ENCODE measurements around the gene EFNA2.

The EFNA2 gene

DNA sequence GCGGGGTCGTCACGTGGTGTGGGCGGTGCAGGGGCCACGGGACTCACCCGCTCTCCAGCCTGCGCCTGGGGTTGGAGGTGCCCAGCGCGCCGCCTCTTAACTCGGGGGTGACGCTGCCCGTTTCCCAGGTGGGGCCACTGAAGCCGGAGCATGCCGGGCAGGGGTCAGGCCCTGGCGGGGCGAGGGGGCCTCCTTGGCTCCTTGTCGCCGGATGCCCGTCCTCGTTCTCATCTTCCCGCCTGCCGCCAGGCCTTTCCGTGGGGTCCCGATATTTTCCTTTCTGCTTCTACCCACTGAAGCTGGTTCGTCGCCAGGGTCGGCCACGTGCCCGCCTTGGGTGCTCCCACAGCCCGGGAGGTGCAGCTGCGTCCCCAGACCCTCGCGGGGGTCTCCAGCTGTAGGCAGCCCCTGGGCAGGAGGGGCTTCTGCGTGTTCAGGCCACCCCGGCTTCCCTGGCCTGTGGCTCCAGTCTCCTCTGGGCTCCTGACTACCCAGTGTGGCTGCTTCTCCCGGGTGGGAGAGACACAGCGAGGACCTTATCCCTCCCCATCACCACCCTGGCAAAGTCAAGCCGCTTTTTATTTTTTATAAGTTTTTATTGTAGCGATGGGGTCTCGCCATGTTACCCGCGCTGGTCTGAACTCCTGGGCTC is 9.6 kb upstream of the EFNA2 start:
- no peak for DNase-seq (ENCODE audit: low read depth)
- no peak for TF ChIP-seq CTCF (conservative IDR thresholded peaks at IDR 0.05; ENCODE audit: low read length)
- H3K4me3 ChIP-seq (ENCODE audit: low read length): peak overlapping the region; percentile 72

GRCh38 chr19:1276628-1277022 is 9.0 kb upstream of the EFNA2 start:
- DNase-seq (ENCODE audit: low read depth): no peak
- no peak for TF ChIP-seq CTCF (conservative IDR thresholded peaks at IDR 0.05; ENCODE audit: low read length)
- H3K4me3 ChIP-seq (ENCODE audit: low read length): peak overlapping the region; percentile 72

- no peak for DNase-seq (ENCODE audit: low read depth)
- TF ChIP-seq CTCF (conservative IDR thresholded peaks at IDR 0.05; ENCODE audit: low read length): no peak
- H3K4me3 ChIP-seq (ENCODE audit: low read length): no peak overlapping the region; the same call in 1 of the 2 replicates
These were observed 8.6 kb upstream of the EFNA2 start for GRCh38 chr19:1277061-1277460.

DNA sequence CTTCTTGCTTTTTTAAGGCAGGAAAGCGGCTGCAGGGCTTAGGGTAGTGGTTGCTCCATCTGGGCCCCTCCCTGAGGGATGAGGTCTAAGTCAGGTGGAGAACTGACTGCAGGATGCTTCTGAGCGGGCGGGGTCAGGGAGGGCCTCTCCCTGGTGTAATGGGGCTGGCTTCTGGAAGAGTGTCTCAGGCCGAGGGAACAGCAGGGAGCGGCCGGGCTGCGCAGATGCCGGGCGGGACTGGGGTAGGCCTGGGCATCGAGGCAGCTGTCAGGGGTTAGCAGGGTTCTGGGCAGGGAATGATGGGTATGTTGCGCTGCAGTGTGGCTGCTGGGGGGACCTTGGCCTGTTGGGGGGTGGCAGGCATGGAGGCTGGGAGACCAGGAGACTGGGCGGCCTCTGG is 7.6 kb upstream of the EFNA2 start:
- TF ChIP-seq CTCF (conservative IDR thresholded peaks at IDR 0.05; ENCODE audit: low read length): no peak
- no peak for DNase-seq (ENCODE audit: low read depth)
- no peak overlapping the region for H3K4me3 ChIP-seq (ENCODE audit: low read length)

GRCh38 chr19:1278713-1279660 is 6.7 kb upstream of the EFNA2 start:
- TF ChIP-seq CTCF (conservative IDR thresholded peaks at IDR 0.05; ENCODE audit: low read length): no peak
- DNase-seq (ENCODE audit: low read depth): no peak
- H3K4me3 ChIP-seq (ENCODE audit: low read length): no peak overlapping the region

DNA sequence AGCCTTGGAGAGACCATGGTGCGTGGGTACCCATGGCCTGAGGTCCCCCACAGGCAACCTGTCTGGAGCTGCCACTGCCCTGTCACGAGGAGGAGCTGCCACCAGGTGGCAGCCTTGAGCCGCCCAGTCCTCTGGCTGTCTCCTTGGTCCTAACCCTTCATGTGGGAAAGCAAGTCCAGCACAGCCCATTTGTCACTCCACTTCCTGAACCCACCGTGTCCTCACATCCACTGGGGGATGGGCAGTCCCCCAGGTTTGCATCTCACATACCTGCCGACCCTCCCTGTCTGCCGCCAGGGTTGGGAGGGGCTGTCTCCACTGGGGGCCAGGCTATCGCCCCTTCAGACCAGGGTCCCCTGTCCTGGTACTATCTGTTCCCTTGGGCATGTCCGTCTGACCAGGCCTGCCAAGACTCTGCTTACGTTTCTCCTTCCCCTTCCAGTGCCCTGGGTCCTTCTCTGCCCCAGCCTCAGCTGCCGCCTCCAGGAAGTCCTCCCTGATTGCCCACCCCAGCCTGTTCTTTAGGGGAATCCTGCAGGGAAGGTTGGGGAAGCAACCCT is 5.8 kb upstream of the EFNA2 start:
- peak; percentile 76 for DNase-seq (ENCODE audit: low read depth)
- peak; percentile 84 for TF ChIP-seq CTCF (conservative IDR thresholded peaks at IDR 0.05; ENCODE audit: low read length)

More for the DNA sequence above, 5.8 kb upstream of the EFNA2 start:
- H3K4me3 ChIP-seq (ENCODE audit: low read length): no peak overlapping the region

Measured in AG10803 (cell line).